H1 (cell line): ENCODE results near the gene RNF220. TPM values are rescaled to one million over a fixed set of nuclear protein-coding genes. Genes with fewer than 3 reads are reported as not detected.

Source experiments
- CHD7 ChIP-seq: fragments of 300-600 bp; sonication (generic); IDR thresholded peaks from 2 replicates; pipeline ENCODE4 v1.7.1; 2012; ENCODE audit warnings: low read length, moderate library complexity, mild to moderate bottlenecking, inconsistent platforms; ENCODE audit not compliant: insufficient replicate concordance
- JUN ChIP-seq: IDR thresholded peaks from 2 replicates; pipeline ENCODE4 v1.6.1; 2011; ENCODE audit warnings: low read depth, mild to moderate bottlenecking, improper control_type of control experiment, low read length
- KDM5A ChIP-seq: fragments of 200-600 bp; IDR thresholded peaks from 2 replicates; pipeline ENCODE4 v1.7.1; 2012; ENCODE audit warnings: mild to moderate bottlenecking, low read length, inconsistent platforms, mixed read lengths
- MAFK ChIP-seq: IDR thresholded peaks from 2 replicates; pipeline ENCODE4 v1.6.1; 2012; ENCODE audit warnings: low read depth, mild to moderate bottlenecking, improper control_type of control experiment, low read length
- NRF1 ChIP-seq: IDR thresholded peaks from 2 replicates; pipeline ENCODE4 v1.6.1; 2011; ENCODE audit warnings: mild to moderate bottlenecking, low read depth, low read length, improper control_type of control experiment
- POLR2AphosphoS5 ChIP-seq: IDR thresholded peaks from 2 replicates; pipeline ENCODE4 v1.6.1; 2011; ENCODE audit warnings: low read depth, low read length
- RFX5 ChIP-seq: IDR thresholded peaks from 2 replicates; pipeline ENCODE4 v1.6.1; 2011; ENCODE audit warnings: low read depth, low read length, improper control_type of control experiment, borderline replicate concordance
- RXRA ChIP-seq: IDR thresholded peaks from 2 replicates; pipeline ENCODE4 v1.6.1; 2011; ENCODE audit warnings: low read depth, mild to moderate bottlenecking, low read length, moderate library complexity; ENCODE audit not compliant: insufficient read depth
- SIN3A ChIP-seq, 2 experiments: IDR thresholded peaks in 1 of 2; conservative IDR thresholded peaks in 1 of 2; 2 replicates each; pipeline ENCODE4 v1.6.1; 2011 to 2012; ENCODE audit warnings: low read length in 2 of 2, improper control_type of control experiment in 1 of 2, low read depth in 1 of 2, mild to moderate bottlenecking in 1 of 2
- SUZ12 ChIP-seq: fragments of 200-600 bp; sonication (generic); IDR thresholded peaks from 2 replicates; pipeline ENCODE4 v1.6.1; 2012; ENCODE audit warnings: mild to moderate bottlenecking, inconsistent platforms, low read length, moderate library complexity, mixed read lengths
- ZNF274 ChIP-seq: IDR thresholded peaks from 2 replicates; pipeline ENCODE4 v1.7.0; 2012; ENCODE audit warnings: low read length, borderline replicate concordance; ENCODE audit errors: extremely low read depth
- polyA plus RNA-seq, 7 experiments: library from polyadenylated mRNA; depleted of rRNA in 3 of 7; stranded (reverse) in 5 of 7; unstranded in 2 of 7; fragments of >200 nt in 5 of 7; fragments of 200-250 nt in 2 of 7; gene quantifications; 1 replicate in 5 of 7; 2 replicates in 1 of 7; 4 replicates in 1 of 7; pipeline versions ENCODE4 v1.2.1 to v1.2.3, GENCODE V29; 2011 to 2013; ENCODE audit warnings: missing spikeins in 2 of 7, mixed read lengths in 2 of 7
- total RNA-seq: library from RNA; stranded (reverse); fragmentation: NEBNext Ultra II Directional; extraction: Animal tissue kit (Norgen Biotek cat#: 25700); gene quantifications from 2 replicates; pipeline ENCODE4 v1.2.1, GENCODE V29; 2021

Gene RNF220
- total and polyA plus RNA-seq, 2 of the 8 experiments (the other 6 are each of a cell fraction or from before 2014, with no cell fraction given) = 123 to 160 TPM

- no peak for TF ChIP-seq CHD7
- TF ChIP-seq ZNF274 = no peak
- no peak for TF ChIP-seq NRF1
- no peak for TF ChIP-seq RXRA
- TF ChIP-seq JUN = no peak
- no peak for TF ChIP-seq POLR2AphosphoS5
- TF ChIP-seq SUZ12 = no peak
- no peak for TF ChIP-seq RFX5
- TF ChIP-seq SIN3A (conservative IDR thresholded peaks at IDR 0.05 in 1 of 2, IDR thresholded peaks at IDR 0.05 in 1 of 2; ENCODE audit: low read depth in 1 of 2, low read length in 2 of 2) = no peak
- no peak for TF ChIP-seq KDM5A
- TF ChIP-seq MAFK = no peak
Observed at GRCh38 chr1:44664730-44665370, 259.8 kb downstream of the RNF220 start (continued).
